Measurements from ENCODE around the gene PLCH1. TPM values are rescaled to one million over a fixed set of nuclear protein-coding genes. Genes with fewer than 3 reads are reported as not detected.

PLCH1 gene
- total and polyA plus RNA-seq, 2 of the 8 experiments (the other 6 are each of a cell fraction or from before 2014, with no cell fraction given): 5.8 to 17.2 TPM

DNA sequence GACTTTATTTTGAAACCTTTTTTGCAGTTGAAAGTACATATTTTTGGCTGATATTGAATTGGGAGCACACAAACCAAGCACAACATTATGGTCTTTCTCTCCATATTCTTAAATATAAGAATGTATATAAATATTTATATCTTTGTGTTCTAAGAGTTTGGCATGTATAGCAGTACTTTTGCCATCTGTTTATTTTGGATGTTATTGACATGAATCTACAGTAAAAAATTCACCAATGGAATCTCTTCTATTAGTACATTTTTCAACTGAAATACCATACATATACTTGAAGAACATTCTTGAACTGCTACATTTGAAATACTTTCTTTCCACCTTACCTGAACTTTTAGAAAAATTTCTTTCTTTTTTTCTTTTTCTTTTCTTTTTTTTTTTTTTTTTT, 342.2 kb downstream of the PLCH1 start:
- no peak overlapping the region for H2BK5ac ChIP-seq (ENCODE audit: low read depth, low read length)
- H2BK120ac ChIP-seq (replicated peaks; ENCODE audit: low read depth, low read length): no peak overlapping the region
- no peak overlapping the region for H3K18ac ChIP-seq (ENCODE audit: extremely low read depth, low read length)
- H3K9ac ChIP-seq (replicated peaks in 1 of 4; ENCODE audit: extremely low read depth in 1 of 4, low read depth in 3 of 4, low read length in 3 of 4): no peak overlapping the region
- no peaks in the 10 kb centered on the region for H3K79me1 ChIP-seq (ENCODE audit: low read depth, low read length)
- H3K23ac ChIP-seq (ENCODE audit: insufficient read length): no peak overlapping the region
- H3K27me3 ChIP-seq (replicated peaks in 1 of 4; ENCODE audit: control insufficient read depth in 3 of 4, extremely low read depth in 1 of 4, insufficient read depth in 3 of 4, low read length in 3 of 4): no peaks in the 10 kb centered on the region
- H3K79me2 ChIP-seq (ENCODE audit: control insufficient read depth in 1 of 2, insufficient read depth in 2 of 2, low read length in 2 of 2): no peaks in the 10 kb centered on the region
- no peak for FAIRE-seq
- H4K5ac ChIP-seq (ENCODE audit: insufficient read length, low read depth, low read length): no peak overlapping the region
- H3K4me2 ChIP-seq (ENCODE audit: insufficient read depth in 1 of 2, low read depth in 2 of 2, low read length in 2 of 2): no peak overlapping the region
- no peak overlapping the region for H3K27ac ChIP-seq (ENCODE audit: low read depth, low read length)
- no peak overlapping the region for H3K14ac ChIP-seq (ENCODE audit: insufficient read length)
- DNase-seq (ENCODE audit: low read depth in 1 of 2, low spot score in 2 of 2): no peak
- no peak overlapping the region for H3K56ac ChIP-seq (replicated peaks; ENCODE audit: insufficient read length, low read depth, low read length)
- no peak overlapping the region for H2AFZ ChIP-seq (ENCODE audit: low read length)
- no peak overlapping the region for H2BK20ac ChIP-seq (ENCODE audit: low read length)
- no peak overlapping the region for H4K8ac ChIP-seq (ENCODE audit: extremely low read depth, insufficient read depth, low read length)
- ChIA-PET CTCF (ENCODE audit: partially characterized antibody) (no interaction called here), POLR2A (ENCODE audit: partially characterized antibody) (no interaction called here)
- no peak overlapping the region for H2BK12ac ChIP-seq (ENCODE audit: low read depth, low read length)
- H2BK15ac ChIP-seq (ENCODE audit: low read length): no peak overlapping the region
- no peaks in the 10 kb centered on the region for H3K23me2 ChIP-seq (ENCODE audit: low read depth, low read length)
- no peak overlapping the region for H4K91ac ChIP-seq (replicated peaks; ENCODE audit: insufficient read length, low read length)
- H3K9me3 ChIP-seq (ENCODE audit: insufficient read depth in 2 of 2, low read depth in 1 of 2, low read length in 1 of 2): no peaks in the 10 kb centered on the region
- no peak overlapping the region for H2AK5ac ChIP-seq (ENCODE audit: low read depth, low read length)
- H3K4ac ChIP-seq (replicated peaks; ENCODE audit: insufficient read length, low read depth, low read length): no peak overlapping the region
- H3K4me3 ChIP-seq (ENCODE audit: extremely low read depth in 1 of 4, insufficient read depth in 2 of 4, low read depth in 3 of 4, low read length in 4 of 4): no peak overlapping the region
- H4K20me1 ChIP-seq (replicated peaks in 1 of 2; ENCODE audit: control insufficient read depth in 1 of 2, insufficient read depth in 2 of 2, low read length in 2 of 2): no peaks in the 10 kb centered on the region
- no peaks in the 10 kb centered on the region for H3K4me1 ChIP-seq (replicated peaks in 1 of 4; ENCODE audit: control insufficient read depth in 3 of 4, insufficient read depth in 4 of 4, low read length in 3 of 4)
- H3K36me3 ChIP-seq (ENCODE audit: control insufficient read depth in 2 of 4, insufficient read depth in 4 of 4, low read length in 3 of 4): no peaks in the 10 kb centered on the region
- no peak for TF ChIP-seq SIRT6 (IDR thresholded peaks at IDR 0.05; ENCODE audit: low read length)
- no peak for TF ChIP-seq EZH2 (IDR thresholded peaks at IDR 0.05; ENCODE audit: low read depth, low read length, severe bottlenecking)
- no peak for TF ChIP-seq POLR2AphosphoS5 (IDR thresholded peaks at IDR 0.05; ENCODE audit: low read depth, low read length)
- TF ChIP-seq, protein P1, sequence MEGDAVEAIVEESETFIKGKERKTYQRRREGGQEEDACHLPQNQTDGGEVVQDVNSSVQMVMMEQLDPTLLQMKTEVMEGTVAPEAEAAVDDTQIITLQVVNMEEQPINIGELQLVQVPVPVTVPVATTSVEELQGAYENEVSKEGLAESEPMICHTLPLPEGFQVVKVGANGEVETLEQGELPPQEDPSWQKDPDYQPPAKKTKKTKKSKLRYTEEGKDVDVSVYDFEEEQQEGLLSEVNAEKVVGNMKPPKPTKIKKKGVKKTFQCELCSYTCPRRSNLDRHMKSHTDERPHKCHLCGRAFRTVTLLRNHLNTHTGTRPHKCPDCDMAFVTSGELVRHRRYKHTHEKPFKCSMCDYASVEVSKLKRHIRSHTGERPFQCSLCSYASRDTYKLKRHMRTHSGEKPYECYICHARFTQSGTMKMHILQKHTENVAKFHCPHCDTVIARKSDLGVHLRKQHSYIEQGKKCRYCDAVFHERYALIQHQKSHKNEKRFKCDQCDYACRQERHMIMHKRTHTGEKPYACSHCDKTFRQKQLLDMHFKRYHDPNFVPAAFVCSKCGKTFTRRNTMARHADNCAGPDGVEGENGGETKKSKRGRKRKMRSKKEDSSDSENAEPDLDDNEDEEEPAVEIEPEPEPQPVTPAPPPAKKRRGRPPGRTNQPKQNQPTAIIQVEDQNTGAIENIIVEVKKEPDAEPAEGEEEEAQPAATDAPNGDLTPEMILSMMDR (IDR thresholded peaks at IDR 0.05; ENCODE audit: control extremely low read depth in 1 of 3, insufficient read depth in 1 of 3, low read depth in 1 of 3, low read length in 3 of 3): no peak
- no peak for TF ChIP-seq JUND (IDR thresholded peaks at IDR 0.05; ENCODE audit: low read length)

Data from H1 (cell line).